ENCODE results near the gene KLHL11. TPM values are rescaled to one million over a fixed set of nuclear protein-coding genes. Genes with fewer than 3 reads are reported as not detected.

The KLHL11 gene
- total RNA-seq, 2 donors from 2014 or later = 13.3 to 15.9 TPM

DNA sequence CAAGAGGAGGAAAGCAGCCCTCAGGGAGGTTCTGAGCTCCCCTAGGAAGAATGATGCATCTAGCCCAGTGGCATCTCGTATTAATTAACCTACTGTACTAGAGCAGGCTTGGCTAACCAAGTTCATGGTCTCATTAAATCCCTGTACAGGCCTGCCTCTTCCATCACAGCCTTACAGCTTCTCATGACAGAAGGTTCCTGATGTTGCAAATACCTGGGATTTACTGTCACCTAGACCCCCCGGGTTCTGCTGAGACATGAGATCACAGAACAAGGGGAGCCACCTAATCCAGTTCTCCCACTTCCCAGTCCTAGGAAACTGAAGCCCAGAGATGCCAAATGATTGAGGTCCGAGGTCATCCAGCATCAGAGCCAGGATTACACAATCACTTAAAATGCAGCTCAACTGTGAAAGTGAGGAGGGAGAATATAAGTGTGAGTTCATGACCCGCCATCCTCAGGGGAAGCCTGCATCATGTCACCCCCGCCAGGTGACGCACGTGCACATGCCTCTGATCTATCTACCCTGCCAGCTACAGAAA lies 29.6 kb upstream of the KLHL11 start:
- no peak for DNase-seq
- Histone ChIP-seq H3K36me3 (ENCODE audit: control insufficient read depth, insufficient read depth, low read length) (peaks cover 89% of the 10 kb centered on the region), H3K27me3 (ENCODE audit: control insufficient read depth, insufficient read depth, low read length, poor library complexity, severe bottlenecking) (no peaks in the 10 kb centered on the region), H3K9ac (ENCODE audit: extremely low read depth, low read length, poor library complexity, severe bottlenecking) (no peak overlapping the region), H3K4me3 (ENCODE audit: low read length) (no peak overlapping the region), H3K9me3 (ENCODE audit: control insufficient read depth, low read length) (no peaks in the 10 kb centered on the region), H3K27ac (ENCODE audit: low read depth, low read length) (no peak overlapping the region), H3K4me1 (ENCODE audit: control insufficient read depth, insufficient read depth, low read length) (no peaks in the 10 kb centered on the region)
- Mint-ChIP-seq H3K36me3 (ENCODE audit: low read depth) (peaks cover 85% of the 10 kb centered on the region), H3K27ac (peak overlapping the region; percentile 41), H3K9me3 (no peaks in the 10 kb centered on the region), H3K27me3 (ENCODE audit: insufficient read depth) (no peaks in the 10 kb centered on the region), H3K4me1 (no peaks in the 10 kb centered on the region), H3K4me3 (no peak overlapping the region)
- 79 to 90% methylated on average over 2 to 7 of the region's 7 CpGs for WGBS, 2 experiments (ENCODE audit: insufficient coverage in 1 of 2, insufficient read length in 1 of 2)
- TF ChIP-seq, protein P1, sequence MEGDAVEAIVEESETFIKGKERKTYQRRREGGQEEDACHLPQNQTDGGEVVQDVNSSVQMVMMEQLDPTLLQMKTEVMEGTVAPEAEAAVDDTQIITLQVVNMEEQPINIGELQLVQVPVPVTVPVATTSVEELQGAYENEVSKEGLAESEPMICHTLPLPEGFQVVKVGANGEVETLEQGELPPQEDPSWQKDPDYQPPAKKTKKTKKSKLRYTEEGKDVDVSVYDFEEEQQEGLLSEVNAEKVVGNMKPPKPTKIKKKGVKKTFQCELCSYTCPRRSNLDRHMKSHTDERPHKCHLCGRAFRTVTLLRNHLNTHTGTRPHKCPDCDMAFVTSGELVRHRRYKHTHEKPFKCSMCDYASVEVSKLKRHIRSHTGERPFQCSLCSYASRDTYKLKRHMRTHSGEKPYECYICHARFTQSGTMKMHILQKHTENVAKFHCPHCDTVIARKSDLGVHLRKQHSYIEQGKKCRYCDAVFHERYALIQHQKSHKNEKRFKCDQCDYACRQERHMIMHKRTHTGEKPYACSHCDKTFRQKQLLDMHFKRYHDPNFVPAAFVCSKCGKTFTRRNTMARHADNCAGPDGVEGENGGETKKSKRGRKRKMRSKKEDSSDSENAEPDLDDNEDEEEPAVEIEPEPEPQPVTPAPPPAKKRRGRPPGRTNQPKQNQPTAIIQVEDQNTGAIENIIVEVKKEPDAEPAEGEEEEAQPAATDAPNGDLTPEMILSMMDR (conservative IDR thresholded peaks at IDR 0.05) = no peak

- H3K9ac ChIP-seq (ENCODE audit: extremely low read depth, low read length, poor library complexity, severe bottlenecking) = no peak overlapping the region
- no peaks in the 10 kb centered on the region for H3K9me3 ChIP-seq (ENCODE audit: control insufficient read depth, low read length)
- H3K4me1 ChIP-seq (ENCODE audit: control insufficient read depth, insufficient read depth, low read length) = no peaks in the 10 kb centered on the region
- peaks cover 88% of the 10 kb centered on the region for H3K36me3 ChIP-seq (ENCODE audit: control insufficient read depth, insufficient read depth, low read length)
- H3K9me3 Mint-ChIP-seq = no peaks in the 10 kb centered on the region
- TF ChIP-seq, protein P1 (conservative IDR thresholded peaks at IDR 0.05) = no peak
- no peaks in the 10 kb centered on the region for H3K27me3 Mint-ChIP-seq (ENCODE audit: insufficient read depth)
- no peaks in the 10 kb centered on the region for H3K4me1 Mint-ChIP-seq
- H3K27me3 ChIP-seq (ENCODE audit: control insufficient read depth, insufficient read depth, low read length, poor library complexity, severe bottlenecking) = no peaks in the 10 kb centered on the region
- 91 to 97% methylated on average over 3 of the region's 3 CpGs for WGBS, 2 experiments (ENCODE audit: insufficient coverage in 1 of 2, insufficient read length in 1 of 2)
- no peak overlapping the region for H3K27ac Mint-ChIP-seq
- H3K27ac ChIP-seq (ENCODE audit: low read depth, low read length) = no peak overlapping the region
- DNase-seq = no peak
- H3K36me3 Mint-ChIP-seq (ENCODE audit: low read depth) = peaks cover 87% of the 10 kb centered on the region
- no peak overlapping the region for H3K4me3 Mint-ChIP-seq
- H3K4me3 ChIP-seq (ENCODE audit: low read length) = no peak overlapping the region
These were observed 28.2 kb upstream of the KLHL11 start for GRCh38 chr17:41893384-41893783.

DNA sequence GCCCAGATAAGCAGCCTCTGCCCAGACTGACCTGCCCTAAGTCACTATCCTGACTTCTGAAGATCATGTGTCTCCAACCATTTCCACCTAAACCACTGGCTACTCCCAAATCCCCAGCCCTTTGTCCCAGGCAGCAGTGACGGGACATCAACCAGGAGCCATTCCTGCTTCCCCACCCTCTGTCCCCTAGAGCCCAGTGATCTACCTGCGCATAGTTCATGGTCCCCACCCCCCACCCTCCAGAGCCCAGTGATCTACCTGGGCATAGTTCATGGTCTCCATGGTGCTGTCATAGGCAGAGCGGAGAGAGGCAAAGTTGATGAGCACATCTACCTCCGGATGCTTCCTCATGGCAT lies 26.8 kb upstream of the KLHL11 start:
- no peak overlapping the region for H3K27ac ChIP-seq (ENCODE audit: low read depth, low read length)
- H3K36me3 Mint-ChIP-seq (ENCODE audit: low read depth) = peaks cover 86% of the 10 kb centered on the region
- H3K36me3 ChIP-seq (ENCODE audit: control insufficient read depth, insufficient read depth, low read length) = peaks cover 88% of the 10 kb centered on the region
- H3K9ac ChIP-seq (ENCODE audit: extremely low read depth, low read length, poor library complexity, severe bottlenecking) = no peak overlapping the region
- H3K27me3 ChIP-seq (ENCODE audit: control insufficient read depth, insufficient read depth, low read length, poor library complexity, severe bottlenecking) = no peaks in the 10 kb centered on the region
- H3K4me1 Mint-ChIP-seq = no peaks in the 10 kb centered on the region
- H3K4me3 Mint-ChIP-seq = no peak overlapping the region
- DNase-seq = no peak
- no peaks in the 10 kb centered on the region for H3K4me1 ChIP-seq (ENCODE audit: control insufficient read depth, insufficient read depth, low read length)
- no peaks in the 10 kb centered on the region for H3K27me3 Mint-ChIP-seq (ENCODE audit: insufficient read depth)
- WGBS, 2 experiments (ENCODE audit: insufficient coverage in 1 of 2, insufficient read length in 1 of 2) = 94 to 99% methylated on average over 4 of the region's 4 CpGs
- no peak overlapping the region for H3K4me3 ChIP-seq (ENCODE audit: low read length)
- no peaks in the 10 kb centered on the region for H3K9me3 ChIP-seq (ENCODE audit: control insufficient read depth, low read length)
- TF ChIP-seq, protein P1 (conservative IDR thresholded peaks at IDR 0.05) = no peak
- H3K9me3 Mint-ChIP-seq = no peaks in the 10 kb centered on the region
- peak overlapping the region; percentile 35 for H3K27ac Mint-ChIP-seq
